HK-2 (cell line): ENCODE measurements around the gene GNAL.

ENCODE experiments used
- DNase-seq: peaks from one replicate; pipeline ENCODE4 v3.0.0-alpha.2; 2018; ENCODE audit not compliant: unreplicated experiment

The GNAL gene

GRCh38 chr18:11808001-11808855 lies 119.2 kb downstream of the GNAL start:
- DNase-seq = peak; percentile 19

- DNase-seq = no peak
Measured at GRCh38 chr18:11809895-11810294, 120.8 kb downstream of the GNAL start.

- DNase-seq = no peak
Measured at GRCh38 chr18:11810379-11810778, 121.3 kb downstream of the GNAL start.

GRCh38 chr18:11811009-11811408 lies 121.9 kb downstream of the GNAL start:
- no peak for DNase-seq

GRCh38 chr18:11817229-11817628 lies 128.2 kb downstream of the GNAL start:
- no peak for DNase-seq

- no peak for DNase-seq
Measured at GRCh38 chr18:11818486-11819203, 129.6 kb downstream of the GNAL start.

- no peak for DNase-seq
Measured at GRCh38 chr18:11819938-11820337, 130.9 kb downstream of the GNAL start.

GRCh38 chr18:11820697-11821096 lies 131.6 kb downstream of the GNAL start:
- DNase-seq = no peak

GRCh38 chr18:11821208-11821607 lies 132.1 kb downstream of the GNAL start:
- no peak for DNase-seq

- no peak for DNase-seq
Measured at GRCh38 chr18:11821643-11822237, 132.7 kb downstream of the GNAL start.

- no peak for DNase-seq
Measured at GRCh38 chr18:11823545-11823944, 134.5 kb downstream of the GNAL start.

- DNase-seq = no peak
Measured at GRCh38 chr18:11826836-11827235, 137.8 kb downstream of the GNAL start.

- DNase-seq = no peak
Measured at GRCh38 chr18:11828786-11829432, 139.8 kb downstream of the GNAL start.

GRCh38 chr18:11830585-11830984 lies 141.5 kb downstream of the GNAL start:
- DNase-seq = no peak

GRCh38 chr18:11831921-11832320 lies 142.9 kb downstream of the GNAL start:
- no peak for DNase-seq

- no peak for DNase-seq
Measured at GRCh38 chr18:11834772-11835171, 145.7 kb downstream of the GNAL start.

- DNase-seq = no peak
Measured at GRCh38 chr18:11839556-11839955, 150.5 kb downstream of the GNAL start.

- DNase-seq = no peak
Measured at GRCh38 chr18:11840493-11840892, 151.4 kb downstream of the GNAL start.

- no peak for DNase-seq
Measured at GRCh38 chr18:11842562-11842961, 153.5 kb downstream of the GNAL start.

- no peak for DNase-seq
Measured at GRCh38 chr18:11844436-11844835, 155.4 kb downstream of the GNAL start.

GRCh38 chr18:11845654-11846053 lies 156.6 kb downstream of the GNAL start:
- no peak for DNase-seq

GRCh38 chr18:11847811-11848210 lies 158.7 kb downstream of the GNAL start:
- no peak for DNase-seq
